ENCODE results near the gene CTCF.

- no peak for TF ChIP-seq POLR2A (IDR thresholded peaks at IDR 0.05)
- TF ChIP-seq CTCF (IDR thresholded peaks at IDR 0.05): no peak
Observed at GRCh38 chr16:67538666-67539101, 23.6 kb upstream of the CTCF start.

All from tibial nerve (tissue), 3 donors.